HG03571 (cell line): Measurements from ENCODE around the gene VSTM2B.

Source experiments
- ATAC-seq: cut with Tn5 transposase; IDR thresholded peaks from one replicate; pipeline ENCODE4 v1.9.1; 2021; ENCODE audit not compliant: unreplicated experiment

Gene VSTM2B

GRCh38 chr19:29495901-29496441 is 29.8 kb upstream of the VSTM2B start:
- ATAC-seq = no peak

DNA sequence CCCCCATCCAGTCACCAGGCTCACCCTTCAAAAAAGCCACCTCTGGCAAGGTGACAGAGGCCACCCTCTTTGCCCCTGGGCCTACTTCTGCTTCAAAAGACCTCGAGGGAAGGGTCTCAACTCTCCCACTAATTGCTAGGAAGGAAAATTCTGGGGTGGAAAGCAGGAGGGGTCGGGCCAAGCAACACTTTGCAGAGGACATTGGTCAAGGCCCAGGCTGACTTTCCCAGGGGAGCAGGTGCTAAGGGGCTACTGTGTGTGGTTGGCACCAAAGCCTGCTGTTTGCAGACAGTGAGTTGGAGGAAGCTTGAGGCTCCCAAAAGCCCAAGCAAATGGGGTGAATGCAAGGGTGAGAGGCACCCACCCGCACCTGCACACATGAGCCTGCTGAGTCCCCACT is 28.6 kb upstream of the VSTM2B start:
- no peak for ATAC-seq

GRCh38 chr19:29497686-29498436 is 27.9 kb upstream of the VSTM2B start:
- no peak for ATAC-seq

- no peak for ATAC-seq
These were observed 26.4 kb upstream of the VSTM2B start for GRCh38 chr19:29499261-29499920.

DNA sequence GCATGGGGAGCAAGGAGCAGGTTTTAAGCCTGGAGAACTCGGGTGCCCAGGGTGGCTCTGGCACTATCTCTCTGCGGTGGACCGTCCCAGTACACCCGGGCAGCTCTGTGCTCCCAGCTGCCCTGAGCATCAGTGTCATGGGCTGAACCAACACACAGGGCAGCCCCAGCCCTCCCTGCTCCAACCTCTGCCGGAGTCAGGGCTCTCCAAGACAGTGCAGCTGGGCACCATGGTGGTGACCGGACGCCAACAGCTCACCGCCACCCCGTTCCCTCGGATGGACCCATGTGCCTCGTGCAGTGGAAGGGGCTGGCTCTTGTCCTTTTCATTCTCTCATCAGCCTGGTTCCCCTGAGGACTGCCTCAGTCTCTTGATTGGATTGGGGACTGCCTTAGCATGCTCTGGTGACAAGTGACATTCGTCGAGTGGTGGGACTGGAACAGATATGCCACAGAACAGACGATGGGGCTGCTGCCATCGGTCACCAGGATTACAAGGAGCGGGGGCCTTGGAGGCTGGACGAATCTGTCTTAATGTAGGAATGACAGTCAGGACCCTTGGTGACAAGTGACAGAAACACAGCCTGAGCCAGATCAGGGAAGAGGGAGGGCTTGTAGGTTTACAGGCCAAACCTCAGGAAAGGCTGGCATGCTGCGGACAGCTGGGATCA is 25.7 kb upstream of the VSTM2B start:
- ATAC-seq = no peak

DNA sequence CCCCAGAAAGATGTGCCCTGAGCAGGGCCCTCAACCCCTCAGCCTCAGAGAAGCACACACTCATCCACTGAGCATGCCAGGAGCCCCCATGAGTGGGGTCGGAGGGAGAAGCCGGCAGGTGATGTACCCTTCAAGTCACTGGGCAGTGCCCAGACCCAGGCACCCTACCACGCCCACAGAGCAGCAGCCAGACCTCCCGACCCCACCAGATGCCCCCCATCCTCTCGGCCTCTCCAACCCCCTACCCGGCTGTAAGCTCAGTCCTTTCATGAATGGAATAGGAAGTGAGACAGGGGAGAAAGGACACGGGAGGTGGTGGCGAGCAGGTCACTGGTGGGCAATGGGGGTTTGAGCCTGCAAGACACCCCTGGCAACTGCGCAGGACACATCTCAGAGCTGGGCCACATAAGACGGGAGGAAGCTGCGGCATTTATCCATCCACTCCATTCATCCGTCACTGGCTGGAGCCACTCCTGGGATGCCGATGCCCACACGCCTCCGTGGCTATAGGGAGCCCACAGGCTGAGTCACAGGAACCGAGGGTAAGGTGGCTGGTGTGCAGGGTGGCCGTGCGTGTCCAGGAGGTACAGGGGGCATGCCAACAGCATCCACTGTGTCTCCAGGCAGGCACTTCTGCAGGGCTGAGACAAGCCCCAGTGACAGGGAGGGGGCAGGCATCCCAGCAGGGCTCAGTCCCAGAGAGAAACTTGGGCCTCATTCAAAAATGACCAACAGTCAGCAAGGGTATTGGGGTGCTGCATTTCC is 23.8 kb upstream of the VSTM2B start:
- ATAC-seq = no peak

- no peak for ATAC-seq
These were observed 23.3 kb upstream of the VSTM2B start for GRCh38 chr19:29502581-29502850.

DNA sequence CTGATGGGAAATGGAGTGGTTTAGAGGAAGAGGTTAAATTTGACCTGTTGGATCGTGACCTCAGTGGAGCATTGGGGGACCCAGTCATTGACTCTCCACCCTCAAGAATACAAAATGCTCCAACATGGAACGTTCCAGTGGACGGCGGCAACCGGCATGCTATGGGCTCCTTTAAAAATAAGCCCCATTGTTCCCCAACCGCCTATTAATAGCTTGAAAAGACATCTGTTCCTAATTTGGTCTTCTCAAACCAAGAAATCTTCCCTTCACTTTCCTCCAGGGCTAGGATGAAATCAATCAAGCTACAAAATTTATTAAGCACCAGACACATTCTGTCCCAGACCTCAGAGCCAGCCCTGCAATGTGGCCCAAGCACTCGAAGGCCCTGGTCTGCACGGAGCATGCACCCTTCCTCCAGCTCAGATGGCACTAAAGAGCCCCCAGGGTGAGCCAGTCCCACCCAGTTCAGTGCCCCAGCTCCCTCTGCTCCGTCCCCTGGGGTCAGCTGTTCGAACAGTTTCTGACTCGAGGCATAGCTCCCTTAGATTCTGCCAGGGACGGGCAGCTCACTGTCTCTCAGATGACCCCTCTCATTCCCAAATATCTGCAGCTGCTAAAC is 22.5 kb upstream of the VSTM2B start:
- ATAC-seq = no peak

DNA sequence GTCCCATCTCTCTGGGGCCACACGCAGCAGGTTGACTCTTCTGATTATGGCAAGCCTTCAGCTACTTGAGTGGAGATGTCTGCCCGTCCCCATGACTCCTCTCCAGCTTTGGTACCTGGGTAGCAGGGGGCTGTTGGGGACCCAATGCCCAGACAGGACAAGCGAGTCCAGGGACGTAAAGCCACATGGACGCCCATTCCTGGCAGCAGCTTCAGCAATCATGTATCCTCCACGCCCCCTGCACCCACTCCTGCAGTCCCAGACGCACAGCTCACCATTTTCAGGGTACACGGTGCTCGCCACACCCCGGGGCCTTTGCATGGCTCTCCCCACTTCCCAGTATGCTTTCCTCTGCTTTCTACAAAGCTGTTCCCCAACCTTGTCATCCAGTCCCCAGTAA is 22.0 kb upstream of the VSTM2B start:
- no peak for ATAC-seq

GRCh38 chr19:29504454-29504853 is 21.3 kb upstream of the VSTM2B start:
- ATAC-seq = no peak

- no peak for ATAC-seq
These were observed 20.5 kb upstream of the VSTM2B start for GRCh38 chr19:29505097-29505824.

DNA sequence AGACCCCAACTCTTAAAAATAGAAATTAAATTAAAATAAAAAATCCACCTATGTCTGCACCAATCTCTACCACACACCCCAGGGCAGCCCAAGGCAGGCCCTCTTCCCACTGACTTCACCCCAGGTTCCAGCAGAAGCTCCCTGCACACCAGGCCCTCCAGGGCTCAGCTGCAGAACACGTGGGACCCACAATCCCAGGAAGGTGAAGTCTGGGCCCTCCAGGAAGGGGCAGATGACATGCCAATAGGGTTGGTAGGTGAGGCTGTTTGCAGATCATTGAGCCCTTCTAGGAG is 19.2 kb upstream of the VSTM2B start:
- no peak for ATAC-seq

- no peak for ATAC-seq
These were observed 18.5 kb upstream of the VSTM2B start for GRCh38 chr19:29507081-29507860.

DNA sequence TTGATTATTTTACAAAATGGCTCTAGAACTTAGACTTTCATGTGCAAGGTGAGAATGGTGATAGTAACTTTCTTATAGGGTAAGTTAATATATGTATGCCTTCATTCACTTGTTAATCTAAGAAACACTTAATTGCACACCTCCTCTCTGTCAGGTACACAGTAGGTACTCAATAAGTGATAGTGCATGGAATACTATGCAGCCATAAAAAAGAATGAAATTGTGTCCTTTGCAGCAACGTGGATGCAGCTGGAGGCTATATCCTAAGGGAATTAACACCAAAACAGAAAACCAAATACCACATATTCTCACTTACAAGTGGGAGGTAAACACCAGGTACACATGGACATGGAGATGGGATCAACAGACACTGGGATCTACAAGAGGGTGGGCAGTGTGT is 17.6 kb upstream of the VSTM2B start:
- no peak for ATAC-seq

DNA sequence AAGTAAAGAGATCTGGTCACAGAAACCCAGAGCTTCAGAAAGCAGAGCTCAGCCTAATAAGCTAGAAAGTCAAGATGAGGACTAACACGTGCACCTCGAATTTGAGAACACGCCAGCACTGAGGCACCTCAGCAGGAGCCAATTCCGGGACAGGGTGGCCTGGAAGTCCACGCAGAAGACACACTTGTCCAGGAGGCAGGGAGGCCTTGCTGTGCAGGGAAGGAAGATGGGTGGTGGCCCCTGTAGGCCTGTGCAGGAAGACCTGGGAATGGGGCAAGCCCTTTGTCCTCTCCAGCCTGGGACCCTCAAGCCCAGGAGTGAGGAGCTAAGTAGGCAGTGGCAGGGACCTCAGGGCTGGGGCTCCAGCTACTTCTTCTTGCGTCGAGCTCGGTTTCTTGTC is 16.3 kb upstream of the VSTM2B start:
- ATAC-seq = no peak

DNA sequence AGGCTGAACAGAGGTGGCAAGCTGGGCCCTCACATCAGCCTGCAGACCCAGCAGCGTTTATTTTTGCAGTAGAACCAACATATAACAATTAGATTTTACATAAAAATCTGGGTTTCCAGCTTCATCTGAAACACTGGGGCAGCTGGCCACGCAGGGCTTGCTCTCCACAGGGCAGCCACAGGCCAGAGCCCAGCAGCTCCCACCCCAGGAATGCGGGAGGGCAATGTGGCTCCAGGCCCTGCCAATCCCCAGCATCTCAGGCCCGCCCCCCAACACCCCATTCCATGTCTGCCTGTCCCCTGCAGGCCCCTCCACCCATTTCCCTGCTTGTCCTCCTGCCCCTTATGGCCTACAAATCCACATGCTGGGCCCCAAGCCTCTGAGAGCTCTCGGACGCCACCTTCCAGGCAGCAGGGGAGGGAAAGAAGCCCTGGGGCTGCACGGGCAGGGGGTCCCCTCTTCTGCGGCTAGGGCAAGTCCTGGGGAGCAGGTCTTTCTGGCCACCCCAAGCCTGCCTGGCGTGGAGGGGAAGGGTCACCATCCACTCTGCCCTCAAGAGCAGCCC is 15.0 kb upstream of the VSTM2B start:
- no peak for ATAC-seq

DNA sequence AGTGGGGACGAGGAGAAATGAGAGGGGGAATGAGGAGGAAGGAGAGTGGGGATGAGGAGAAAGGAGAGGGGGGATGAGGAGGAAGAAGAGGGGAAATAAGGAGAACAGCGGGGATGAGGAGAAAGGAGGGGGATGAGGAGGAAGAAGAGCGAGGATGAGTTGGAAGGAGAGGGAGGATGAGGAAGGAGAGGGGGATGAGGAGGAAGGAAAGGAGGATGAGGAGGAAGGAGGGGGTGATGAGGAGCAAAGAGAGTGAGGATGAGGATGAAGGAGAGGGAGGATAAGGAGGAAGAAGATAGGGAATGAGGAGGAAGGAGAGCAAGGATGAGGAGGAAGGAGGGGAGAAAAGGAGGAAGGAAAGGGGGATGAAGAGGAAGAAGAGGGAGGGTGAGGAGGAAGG is 14.0 kb upstream of the VSTM2B start:
- no peak for ATAC-seq

DNA sequence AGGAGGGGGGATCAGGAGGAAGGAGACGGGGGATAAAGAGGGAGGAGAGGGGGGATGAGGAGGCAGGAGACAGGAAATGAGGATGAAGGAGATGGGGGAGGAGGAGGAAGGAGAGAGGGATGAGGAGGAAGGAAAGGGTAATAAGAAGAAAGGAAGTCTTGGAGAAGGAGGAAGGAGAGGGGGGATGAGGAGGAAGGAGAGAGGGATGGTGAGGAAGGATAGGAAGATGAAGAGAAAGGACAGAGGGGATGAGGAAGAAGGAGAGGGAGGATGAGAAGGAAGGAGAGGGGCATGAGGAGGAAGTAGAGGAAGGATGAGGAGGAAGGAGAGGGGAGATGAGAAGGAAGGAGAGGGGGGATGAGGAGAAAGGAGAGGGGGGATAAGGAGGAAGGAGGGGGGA is 13.0 kb upstream of the VSTM2B start:
- no peak for ATAC-seq

GRCh38 chr19:29514525-29515232 is 11.1 kb upstream of the VSTM2B start:
- ATAC-seq = no peak
